K562 (cell line): ENCODE results near the gene GPR85. TPM values are rescaled to one million over a fixed set of nuclear protein-coding genes. Genes with fewer than 3 reads are reported as not detected.

Experiments used
- FOS ChIP-seq: IDR thresholded peaks from 3 replicates; pipeline ENCODE4 v1.6.1; 2011; ENCODE audit not compliant: insufficient read length; ENCODE audit errors: extremely low read depth
- GABPA ChIP-seq: fragments of 200-800 bp; sonication (Bioruptor generic); conservative IDR thresholded peaks from 2 replicates; pipeline ENCODE4 v1.6.1; 2016; ENCODE audit warnings: low read depth, missing genetic modification characterization, missing compliant biosample characterization
- HEY1 ChIP-seq: fragments of 250-450 bp; sonication (Bioruptor Pico); IDR thresholded peaks from 2 replicates; pipeline ENCODE4 v1.5.0; 2020; ENCODE audit warnings: mild to moderate bottlenecking, moderate library complexity, borderline replicate concordance
- KDM4B ChIP-seq, 2 experiments: fragments of 450-650 bp in 1 of 2; sonication (generic) in 1 of 2; IDR thresholded peaks; 2 replicates each; pipeline ENCODE4 v1.6.1; 2016 to 2017; ENCODE audit warnings: borderline replicate concordance in 2 of 2, antibody characterized with exemption in 1 of 2, low read depth in 1 of 2, mild to moderate bottlenecking in 1 of 2
- NFIC ChIP-seq: fragments of 450-650 bp; IDR thresholded peaks from 2 replicates; pipeline ENCODE4 v1.6.1; 2017; ENCODE audit warnings: mild to moderate bottlenecking, inconsistent platforms
- YY1 ChIP-seq, 3 experiments: IDR thresholded peaks; 2 replicates each; pipeline ENCODE4 v1.6.1; 2011; ENCODE audit warnings: low read length in 2 of 3, mild to moderate bottlenecking in 2 of 3, moderate library complexity in 2 of 3, borderline replicate concordance in 1 of 3, control low read depth in 1 of 3, low read depth in 1 of 3; ENCODE audit not compliant: insufficient read depth in 3 of 3, insufficient replicate concordance in 2 of 3, control insufficient read depth in 1 of 3, insufficient read length in 1 of 3; ENCODE audit errors: extremely low read depth in 1 of 3
- ZNF274 ChIP-seq: IDR thresholded peaks from 2 replicates; pipeline ENCODE4 v1.6.1; 2011; ENCODE audit warnings: low read depth, mild to moderate bottlenecking, low read length, moderate library complexity, borderline replicate concordance
- polyA plus RNA-seq, 8 experiments: library from polyadenylated mRNA; depleted of rRNA in 4 of 8; stranded (reverse) in 5 of 8; unstranded in 3 of 8; fragments of >200 nt; fragmentation: Nextera tagmentation in 2 of 8; fragmentation: Illumina TruSeq in 1 of 8; extraction: Ambion mirVana in 2 of 8; extraction: Trizol in 1 of 8; gene quantifications; 2 replicates each; pipeline versions ENCODE4 v1.2.1 to v1.2.3, GENCODE V29; 2011 to 2014; ENCODE audit warnings: inconsistent platforms in 1 of 8, missing spikeins in 1 of 8
- total RNA-seq, 7 experiments: library from RNA; depleted of rRNA in 6 of 7; stranded (reverse); fragments of >200 nt in 6 of 7; fragmentation: Illumina TruSeq in 2 of 7; extraction: Trizol in 2 of 7; gene quantifications; 2 replicates each; pipeline versions ENCODE4 v1.2.1 to v1.2.3, GENCODE V29; 2011 to 2021; ENCODE audit warnings: low replicate concordance in 1 of 7
- TF ChIP-seq, protein P1 (sequence below): fragments of 450-650 bp; formaldehyde crosslinking; IDR thresholded peaks from 2 replicates; pipeline ENCODE4 v1.4.0; 2022; ENCODE audit warnings: missing genetic modification characterization
- TF ChIP-seq, protein P2 (sequence below): sonication (generic); formaldehyde crosslinking; IDR thresholded peaks from 2 replicates; pipeline ENCODE4 v1.9.0; 2022; ENCODE audit warnings: mild to moderate bottlenecking, missing genetic modification reagents
- TF ChIP-seq, protein P3 (sequence below): fragments of 250-450 bp; sonication (Bioruptor Pico); IDR thresholded peaks from 2 replicates; pipeline ENCODE4 v1.8.0; 2021; ENCODE audit warnings: mild to moderate bottlenecking, moderate library complexity
- TF ChIP-seq, protein P4 (sequence below): fragments of 450-650 bp; formaldehyde crosslinking; IDR thresholded peaks from 2 replicates; pipeline ENCODE4 v1.4.0; 2022; ENCODE audit warnings: missing genetic modification characterization
- TF ChIP-seq, protein P5 (sequence below): fragments of 450-650 bp; IDR thresholded peaks from 2 replicates; pipeline ENCODE4 v1.6.1; 2016; ENCODE audit warnings: low read depth, mild to moderate bottlenecking, moderate library complexity
- TF ChIP-seq, protein P6 (sequence below): fragments of 250-450 bp; sonication (Bioruptor Pico); IDR thresholded peaks from 2 replicates; pipeline ENCODE4 v1.8.0; 2022; ENCODE audit warnings: moderate library complexity, mild to moderate bottlenecking, inconsistent platforms
- TF ChIP-seq, protein P7 (sequence below): sonication (generic); formaldehyde crosslinking; IDR thresholded peaks from 2 replicates; pipeline ENCODE4 v1.8.1; 2023; ENCODE audit warnings: mild to moderate bottlenecking, missing genetic modification reagents
- TF ChIP-seq, protein P8 (sequence below): fragments of 250-450 bp; sonication (Bioruptor Pico); IDR thresholded peaks from 2 replicates; pipeline ENCODE4 v1.4.0; 2020; ENCODE audit warnings: mild to moderate bottlenecking

Gene GPR85
- total and polyA plus RNA-seq, 9 of the 15 experiments (the other 6 are each of a cell fraction or from before 2014, with no cell fraction given), result 2.9 to 18.2 (median 4.0) TPM

DNA sequence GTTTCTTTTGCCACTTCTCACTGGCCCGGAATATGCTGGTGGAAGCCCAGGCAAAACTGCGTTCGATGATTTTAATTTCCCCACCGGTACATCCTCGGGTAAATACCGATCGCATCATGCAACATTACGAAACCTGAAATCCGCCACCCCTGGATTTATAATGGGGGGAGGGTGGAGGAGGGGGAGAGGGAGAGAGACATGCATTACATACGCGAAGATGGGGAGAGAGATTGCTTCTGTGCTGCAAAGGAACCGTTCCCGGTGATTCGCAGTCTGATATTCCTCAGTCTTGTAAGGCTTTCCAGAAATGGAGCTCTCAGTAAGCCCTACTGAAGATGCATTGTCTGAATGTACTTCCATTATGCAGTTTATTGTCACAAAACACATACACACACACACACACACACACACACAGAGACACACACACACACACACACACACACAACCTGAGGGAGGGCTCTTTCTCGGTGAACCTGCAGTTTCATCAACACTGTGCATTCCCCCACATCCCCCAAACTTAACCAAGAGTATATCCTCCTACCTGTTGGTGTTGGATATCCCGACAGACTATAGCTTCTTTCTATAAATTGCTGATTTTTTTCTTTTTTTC lies 741 bp downstream of the GPR85 start (continued):
- TF ChIP-seq GABPA (tag) (no peak), YY1 (IDR thresholded peaks at IDR 0.05; ENCODE audit: borderline replicate concordance in 1 of 3, control insufficient read depth in 1 of 3, extremely low read depth in 1 of 3, insufficient read depth in 3 of 3, insufficient read length in 1 of 3, insufficient replicate concordance in 2 of 3, low read depth in 1 of 3, low read length in 2 of 3) (no peak), HEY1 (CRISPR knock-in tag) (no peak), ZNF274 (no peak), NFIC (no peak), FOS (no peak), KDM4B (IDR thresholded peaks at IDR 0.05; ENCODE audit: borderline replicate concordance in 2 of 2, low read depth in 1 of 2) (no peak)
- TF ChIP-seq, protein P1, sequence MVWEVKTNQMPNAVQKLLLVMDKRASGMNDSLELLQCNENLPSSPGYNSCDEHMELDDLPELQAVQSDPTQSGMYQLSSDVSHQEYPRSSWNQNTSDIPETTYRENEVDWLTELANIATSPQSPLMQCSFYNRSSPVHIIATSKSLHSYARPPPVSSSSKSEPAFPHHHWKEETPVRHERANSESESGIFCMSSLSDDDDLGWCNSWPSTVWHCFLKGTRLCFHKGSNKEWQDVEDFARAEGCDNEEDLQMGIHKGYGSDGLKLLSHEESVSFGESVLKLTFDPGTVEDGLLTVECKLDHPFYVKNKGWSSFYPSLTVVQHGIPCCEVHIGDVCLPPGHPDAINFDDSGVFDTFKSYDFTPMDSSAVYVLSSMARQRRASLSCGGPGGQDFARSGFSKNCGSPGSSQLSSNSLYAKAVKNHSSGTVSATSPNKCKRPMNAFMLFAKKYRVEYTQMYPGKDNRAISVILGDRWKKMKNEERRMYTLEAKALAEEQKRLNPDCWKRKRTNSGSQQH (CRISPR knock-in tag), result 0 out of 2 replicates have a peak, but pooled peaks have one; percentile 29
- TF ChIP-seq, protein P2, sequence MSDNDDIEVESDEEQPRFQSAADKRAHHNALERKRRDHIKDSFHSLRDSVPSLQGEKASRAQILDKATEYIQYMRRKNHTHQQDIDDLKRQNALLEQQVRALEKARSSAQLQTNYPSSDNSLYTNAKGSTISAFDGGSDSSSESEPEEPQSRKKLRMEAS (CRISPR knock-in tag), result no peak
- TF ChIP-seq, protein P3, sequence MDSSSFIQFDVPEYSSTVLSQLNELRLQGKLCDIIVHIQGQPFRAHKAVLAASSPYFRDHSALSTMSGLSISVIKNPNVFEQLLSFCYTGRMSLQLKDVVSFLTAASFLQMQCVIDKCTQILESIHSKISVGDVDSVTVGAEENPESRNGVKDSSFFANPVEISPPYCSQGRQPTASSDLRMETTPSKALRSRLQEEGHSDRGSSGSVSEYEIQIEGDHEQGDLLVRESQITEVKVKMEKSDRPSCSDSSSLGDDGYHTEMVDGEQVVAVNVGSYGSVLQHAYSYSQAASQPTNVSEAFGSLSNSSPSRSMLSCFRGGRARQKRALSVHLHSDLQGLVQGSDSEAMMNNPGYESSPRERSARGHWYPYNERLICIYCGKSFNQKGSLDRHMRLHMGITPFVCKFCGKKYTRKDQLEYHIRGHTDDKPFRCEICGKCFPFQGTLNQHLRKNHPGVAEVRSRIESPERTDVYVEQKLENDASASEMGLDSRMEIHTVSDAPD (CRISPR knock-in tag), result no peak
- TF ChIP-seq, protein P4, sequence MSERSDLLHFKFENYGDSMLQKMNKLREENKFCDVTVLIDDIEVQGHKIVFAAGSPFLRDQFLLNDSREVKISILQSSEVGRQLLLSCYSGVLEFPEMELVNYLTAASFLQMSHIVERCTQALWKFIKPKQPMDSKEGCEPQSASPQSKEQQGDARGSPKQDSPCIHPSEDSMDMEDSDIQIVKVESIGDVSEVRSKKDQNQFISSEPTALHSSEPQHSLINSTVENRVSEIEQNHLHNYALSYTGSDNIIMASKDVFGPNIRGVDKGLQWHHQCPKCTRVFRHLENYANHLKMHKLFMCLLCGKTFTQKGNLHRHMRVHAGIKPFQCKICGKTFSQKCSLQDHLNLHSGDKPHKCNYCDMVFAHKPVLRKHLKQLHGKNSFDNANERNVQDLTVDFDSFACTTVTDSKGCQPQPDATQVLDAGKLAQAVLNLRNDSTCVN, result peak; percentile 88; the same call in 1 of the 2 replicates
- TF ChIP-seq, protein P5, sequence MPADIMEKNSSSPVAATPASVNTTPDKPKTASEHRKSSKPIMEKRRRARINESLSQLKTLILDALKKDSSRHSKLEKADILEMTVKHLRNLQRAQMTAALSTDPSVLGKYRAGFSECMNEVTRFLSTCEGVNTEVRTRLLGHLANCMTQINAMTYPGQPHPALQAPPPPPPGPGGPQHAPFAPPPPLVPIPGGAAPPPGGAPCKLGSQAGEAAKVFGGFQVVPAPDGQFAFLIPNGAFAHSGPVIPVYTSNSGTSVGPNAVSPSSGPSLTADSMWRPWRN, result no peak
- TF ChIP-seq, protein P6, sequence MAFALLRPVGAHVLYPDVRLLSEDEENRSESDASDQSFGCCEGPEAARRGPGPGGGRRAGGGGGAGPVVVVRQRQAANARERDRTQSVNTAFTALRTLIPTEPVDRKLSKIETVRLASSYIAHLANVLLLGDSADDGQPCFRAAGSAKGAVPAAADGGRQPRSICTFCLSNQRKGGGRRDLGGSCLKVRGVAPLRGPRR (CRISPR knock-in tag), result no peak
- TF ChIP-seq, protein P7, sequence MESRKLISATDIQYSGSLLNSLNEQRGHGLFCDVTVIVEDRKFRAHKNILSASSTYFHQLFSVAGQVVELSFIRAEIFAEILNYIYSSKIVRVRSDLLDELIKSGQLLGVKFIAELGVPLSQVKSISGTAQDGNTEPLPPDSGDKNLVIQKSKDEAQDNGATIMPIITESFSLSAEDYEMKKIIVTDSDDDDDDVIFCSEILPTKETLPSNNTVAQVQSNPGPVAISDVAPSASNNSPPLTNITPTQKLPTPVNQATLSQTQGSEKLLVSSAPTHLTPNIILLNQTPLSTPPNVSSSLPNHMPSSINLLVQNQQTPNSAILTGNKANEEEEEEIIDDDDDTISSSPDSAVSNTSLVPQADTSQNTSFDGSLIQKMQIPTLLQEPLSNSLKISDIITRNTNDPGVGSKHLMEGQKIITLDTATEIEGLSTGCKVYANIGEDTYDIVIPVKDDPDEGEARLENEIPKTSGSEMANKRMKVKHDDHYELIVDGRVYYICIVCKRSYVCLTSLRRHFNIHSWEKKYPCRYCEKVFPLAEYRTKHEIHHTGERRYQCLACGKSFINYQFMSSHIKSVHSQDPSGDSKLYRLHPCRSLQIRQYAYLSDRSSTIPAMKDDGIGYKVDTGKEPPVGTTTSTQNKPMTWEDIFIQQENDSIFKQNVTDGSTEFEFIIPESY (CRISPR knock-in tag), result 0 out of 2 replicates have a peak, but pooled peaks have one; percentile 41
- TF ChIP-seq, protein P8, sequence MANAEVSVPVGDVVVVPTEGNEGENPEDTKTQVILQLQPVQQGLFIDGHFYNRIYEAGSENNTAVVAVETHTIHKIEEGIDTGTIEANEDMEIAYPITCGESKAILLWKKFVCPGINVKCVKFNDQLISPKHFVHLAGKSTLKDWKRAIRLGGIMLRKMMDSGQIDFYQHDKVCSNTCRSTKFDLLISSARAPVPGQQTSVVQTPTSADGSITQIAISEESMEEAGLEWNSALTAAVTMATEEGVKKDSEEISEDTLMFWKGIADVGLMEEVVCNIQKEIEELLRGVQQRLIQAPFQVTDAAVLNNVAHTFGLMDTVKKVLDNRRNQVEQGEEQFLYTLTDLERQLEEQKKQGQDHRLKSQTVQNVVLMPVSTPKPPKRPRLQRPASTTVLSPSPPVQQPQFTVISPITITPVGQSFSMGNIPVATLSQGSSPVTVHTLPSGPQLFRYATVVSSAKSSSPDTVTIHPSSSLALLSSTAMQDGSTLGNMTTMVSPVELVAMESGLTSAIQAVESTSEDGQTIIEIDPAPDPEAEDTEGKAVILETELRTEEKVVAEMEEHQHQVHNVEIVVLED (CRISPR knock-in tag), result no peak
